Prostate gland (tissue), 2 donors: Measurements from ENCODE around the gene MAGI2. TPM values are rescaled to one million over a fixed set of nuclear protein-coding genes. Genes with fewer than 3 reads are reported as not detected.

Experiments
- DNase-seq: peaks from one replicate; pipeline ENCODE4 v3.0.0-alpha.2; 2019; ENCODE audit warnings: low spot score
- H3K27ac ChIP-seq, 2 donors: fragments of 200-600 bp; sonication (generic); 2 replicates each; pipeline ENCODE4 v1.5.1; 2017 to 2019
- H3K27me3 ChIP-seq: fragments of 200-600 bp; sonication (generic); replicated peaks from 2 replicates; pipeline ENCODE4 v1.5.1; 2019; ENCODE audit not compliant: insufficient read depth
- H3K36me3 ChIP-seq, 2 donors: fragments of 200-600 bp; sonication (generic); 1 replicate in 1 of 2; 2 replicates in 1 of 2; pipeline versions ENCODE4 v1.5.1 to v1.8.1; 2017 to 2019
- H3K4me1 ChIP-seq: fragments of 200-600 bp; sonication (generic); replicated peaks from 2 replicates; pipeline ENCODE4 v1.5.1; 2019
- H3K4me3 ChIP-seq, 2 donors: fragments of 200-600 bp; sonication (generic); 2 replicates each; pipeline ENCODE4 v1.5.1; 2017 to 2019
- H3K9me3 ChIP-seq: fragments of 200-600 bp; sonication (generic); 2 replicates; pipeline ENCODE4 v1.5.1; 2017
- CTCF ChIP-seq, 4 experiments: fragments of 200-600 bp in 2 of 4; fragments of 450-650 bp in 2 of 4; sonication (generic) in 2 of 4; IDR thresholded peaks; 1 replicate in 3 of 4; 2 replicates in 1 of 4; pipeline ENCODE4 v1.5.1; 2016 to 2019; ENCODE audit warnings: antibody characterized with exemption in 4 of 4, mild to moderate bottlenecking in 2 of 4, moderate library complexity in 2 of 4
- POLR2A ChIP-seq: fragments of 450-650 bp; IDR thresholded peaks from one replicate; pipeline ENCODE4 v1.6.1; 2016; ENCODE audit warnings: antibody characterized with exemption, mild to moderate bottlenecking
- POLR2AphosphoS5 ChIP-seq: sonication (generic); formaldehyde crosslinking; IDR thresholded peaks from one replicate; pipeline ENCODE4 v1.6.1; 2017; ENCODE audit warnings: antibody characterized with exemption
- WGBS: methylation state at CpG from one replicate; pipeline ENCODE4 v1.1.5; 2018; 5-methylcytosine and 5-hydroxymethylcytosine counted together
- intact Hi-C: fragments of 100-400 bp; cut with DNase I; formaldehyde crosslinking; loops from one replicate; pipeline ENCODE4 v1.14.2; 2022
- total RNA-seq, 2 donors: library from RNA; depleted of rRNA; stranded (reverse); fragments of >200 nt; gene quantifications; one replicate each; pipeline ENCODE4 v1.1.0, GENCODE V29; 2016

MAGI2 gene
- total RNA-seq, 2 donors from 2014 or later, result 27.1 to 31.3 TPM

GRCh38 chr7:78770422-78771410 lies 682.8 kb downstream of the MAGI2 start:
- WGBS, result 10% methylated on average over 16 of the region's 16 CpGs
- Histone ChIP-seq H3K27ac (no peak overlapping the region), H3K9me3 (no peaks in the 10 kb centered on the region), H3K27me3 (no peaks in the 10 kb centered on the region), H3K36me3 (no peaks in the 10 kb centered on the region), H3K4me3 (peak overlapping the region; percentile 6 to 21), H3K4me1 (no peaks in the 10 kb centered on the region)
- intact Hi-C loops, result no loop called here
- TF ChIP-seq POLR2AphosphoS5 (no peak), CTCF (IDR thresholded peaks at IDR 0.05) (no peak), POLR2A (no peak)
- no peak for DNase-seq

- H3K9me3 ChIP-seq, result no peaks in the 10 kb centered on the region
- TF ChIP-seq POLR2A (no peak), CTCF (IDR thresholded peaks at IDR 0.05) (no peak), POLR2AphosphoS5 (no peak)
- no peak overlapping the region for H3K27ac ChIP-seq
- no peaks in the 10 kb centered on the region for H3K27me3 ChIP-seq
- H3K36me3 ChIP-seq, result no peaks in the 10 kb centered on the region
- no peak for DNase-seq
- WGBS, result 6% methylated on average over 12 of the region's 12 CpGs
- H3K4me3 ChIP-seq, result peak overlapping the region; percentile 11 to 22
- H3K4me1 ChIP-seq, result no peaks in the 10 kb centered on the region
- intact Hi-C loops, result no loop called here
These were observed 683.9 kb downstream of the MAGI2 start for GRCh38 chr7:78769481-78770101.

GRCh38 chr7:78768859-78769258 lies 684.6 kb downstream of the MAGI2 start:
- no peak for TF ChIP-seq CTCF (IDR thresholded peaks at IDR 0.05)
- no peak for TF ChIP-seq POLR2AphosphoS5
- TF ChIP-seq POLR2A, result no peak
- no peaks in the 10 kb centered on the region for H3K27me3 ChIP-seq
- H3K36me3 ChIP-seq, result no peaks in the 10 kb centered on the region
- no peaks in the 10 kb centered on the region for H3K9me3 ChIP-seq
- peak overlapping the region in 1 of 2 donors; percentile 22 for H3K4me3 ChIP-seq
- H3K4me1 ChIP-seq, result no peaks in the 10 kb centered on the region
- intact Hi-C loops, result no loop called here
- WGBS, result 23% methylated on average over 6 of the region's 6 CpGs
- DNase-seq, result no peak
- H3K27ac ChIP-seq, result no peak overlapping the region

- no peak for DNase-seq
- H3K4me1 ChIP-seq, result no peaks in the 10 kb centered on the region
- 56% methylated on average over 4 of the region's 4 CpGs for WGBS
- H3K36me3 ChIP-seq, result no peaks in the 10 kb centered on the region
- no peaks in the 10 kb centered on the region for H3K27me3 ChIP-seq
- no peak overlapping the region for H3K4me3 ChIP-seq
- no peaks in the 10 kb centered on the region for H3K9me3 ChIP-seq
- no peak for TF ChIP-seq CTCF (IDR thresholded peaks at IDR 0.05)
- no peak for TF ChIP-seq POLR2A
- TF ChIP-seq POLR2AphosphoS5, result no peak
- H3K27ac ChIP-seq, result no peak overlapping the region
- intact Hi-C loops, result no loop called here
These were observed 687.3 kb downstream of the MAGI2 start for GRCh38 chr7:78765943-78766729.
